ENCODE measurements around the gene CTNNA3.

The CTNNA3 gene

GRCh38 chr10:65894379-65894778 is 1801.6 kb downstream of the CTNNA3 start:
- Histone ChIP-seq H3F3A (ENCODE audit: insufficient read depth) (no peaks in the 10 kb centered on the region), H3K9me2 (replicated peaks; ENCODE audit: insufficient read depth, low read length) (no peaks in the 10 kb centered on the region), H2AFZ (ENCODE audit: low read depth, low read length, severe bottlenecking) (no peak overlapping the region), H3K79me2 (ENCODE audit: insufficient read depth, low read length) (no peaks in the 10 kb centered on the region), H3K9ac (ENCODE audit: low read length) (no peak overlapping the region), H4K20me1 (ENCODE audit: low read depth, low read length) (no peaks in the 10 kb centered on the region), H3K9me3 (ENCODE audit: insufficient read depth, low read length) (no peaks in the 10 kb centered on the region), H3K36me3 (ENCODE audit: low read length) (no peaks in the 10 kb centered on the region), H3K4me2 (ENCODE audit: low read depth, low read length, poor library complexity, severe bottlenecking) (no peak overlapping the region), H3K27ac (ENCODE audit: low read depth, low read length) (no peak overlapping the region), H3K27me3 (ENCODE audit: low read length) (no peaks in the 10 kb centered on the region), H3K4me3 (ENCODE audit: insufficient read depth, low read length, poor library complexity, severe bottlenecking) (no peak overlapping the region)
- TF ChIP-seq EZH2phosphoT487 (conservative IDR thresholded peaks at IDR 0.05; ENCODE audit: low read length) (no peak), CTCF (IDR thresholded peaks at IDR 0.05; ENCODE audit: insufficient read depth, low read length, poor library complexity, severe bottlenecking) (no peak)

GRCh38 chr10:65893676-65894075 is 1802.3 kb downstream of the CTNNA3 start:
- no peaks in the 10 kb centered on the region for H3F3A ChIP-seq (ENCODE audit: insufficient read depth)
- no peak overlapping the region for H3K4me2 ChIP-seq (ENCODE audit: low read depth, low read length, poor library complexity, severe bottlenecking)
- H4K20me1 ChIP-seq (ENCODE audit: low read depth, low read length) = no peaks in the 10 kb centered on the region
- H3K4me3 ChIP-seq (ENCODE audit: insufficient read depth, low read length, poor library complexity, severe bottlenecking) = no peak overlapping the region
- no peaks in the 10 kb centered on the region for H3K36me3 ChIP-seq (ENCODE audit: low read length)
- H3K9ac ChIP-seq (ENCODE audit: low read length) = no peak overlapping the region
- no peaks in the 10 kb centered on the region for H3K9me3 ChIP-seq (ENCODE audit: insufficient read depth, low read length)
- no peaks in the 10 kb centered on the region for H3K27me3 ChIP-seq (ENCODE audit: low read length)
- no peak overlapping the region for H3K27ac ChIP-seq (ENCODE audit: low read depth, low read length)
- TF ChIP-seq CTCF (IDR thresholded peaks at IDR 0.05; ENCODE audit: insufficient read depth, low read length, poor library complexity, severe bottlenecking) = no peak
- TF ChIP-seq EZH2phosphoT487 (conservative IDR thresholded peaks at IDR 0.05; ENCODE audit: low read length) = no peak
- no peak overlapping the region for H2AFZ ChIP-seq (ENCODE audit: low read depth, low read length, severe bottlenecking)
- H3K9me2 ChIP-seq (replicated peaks; ENCODE audit: insufficient read depth, low read length) = no peaks in the 10 kb centered on the region
- H3K79me2 ChIP-seq (ENCODE audit: insufficient read depth, low read length) = no peaks in the 10 kb centered on the region

- no peak for TF ChIP-seq CTCF (IDR thresholded peaks at IDR 0.05; ENCODE audit: insufficient read depth, low read length, poor library complexity, severe bottlenecking)
- no peak for TF ChIP-seq EZH2phosphoT487 (conservative IDR thresholded peaks at IDR 0.05; ENCODE audit: low read length)
- no peak overlapping the region for H3K4me3 ChIP-seq (ENCODE audit: insufficient read depth, low read length, poor library complexity, severe bottlenecking)
- H3F3A ChIP-seq (ENCODE audit: insufficient read depth) = no peaks in the 10 kb centered on the region
- no peak overlapping the region for H3K27ac ChIP-seq (ENCODE audit: low read depth, low read length)
- no peaks in the 10 kb centered on the region for H3K27me3 ChIP-seq (ENCODE audit: low read length)
- H2AFZ ChIP-seq (ENCODE audit: low read depth, low read length, severe bottlenecking) = no peak overlapping the region
- H3K36me3 ChIP-seq (ENCODE audit: low read length) = no peaks in the 10 kb centered on the region
- no peak overlapping the region for H3K4me2 ChIP-seq (ENCODE audit: low read depth, low read length, poor library complexity, severe bottlenecking)
- H3K9ac ChIP-seq (ENCODE audit: low read length) = no peak overlapping the region
- H3K9me2 ChIP-seq (replicated peaks; ENCODE audit: insufficient read depth, low read length) = no peaks in the 10 kb centered on the region
- H3K79me2 ChIP-seq (ENCODE audit: insufficient read depth, low read length) = no peaks in the 10 kb centered on the region
- no peaks in the 10 kb centered on the region for H3K9me3 ChIP-seq (ENCODE audit: insufficient read depth, low read length)
- H4K20me1 ChIP-seq (ENCODE audit: low read depth, low read length) = no peaks in the 10 kb centered on the region
These were observed 1803.7 kb downstream of the CTNNA3 start for GRCh38 chr10:65892284-65892683.
